Activated T-cell treated with anti-CD3 and anti-CD28 coated beads for 24 hours (primary cell): ENCODE data around the gene TSSK6.

Experiments
- DNase-seq: peaks from one replicate; pipeline ENCODE4 v3.0.0-alpha.2; 2020; ENCODE audit warnings: low read depth

Gene TSSK6

GRCh38 chr19:19544954-19545591 is 29.7 kb upstream of the TSSK6 start:
- DNase-seq, result no peak

GRCh38 chr19:19544257-19544953 is 29.1 kb upstream of the TSSK6 start:
- no peak for DNase-seq

GRCh38 chr19:19543640-19544039 is 28.3 kb upstream of the TSSK6 start:
- DNase-seq, result no peak

- no peak for DNase-seq
Observed at GRCh38 chr19:19543101-19543500, 27.8 kb upstream of the TSSK6 start.

GRCh38 chr19:19542507-19542906 is 27.2 kb upstream of the TSSK6 start:
- DNase-seq, result no peak

GRCh38 chr19:19541616-19542015 is 26.3 kb upstream of the TSSK6 start:
- DNase-seq, result no peak

- DNase-seq, result peak; percentile 67
Observed at GRCh38 chr19:19540715-19541515, 25.6 kb upstream of the TSSK6 start.

- peak; percentile 63 for DNase-seq
Observed at GRCh38 chr19:19540064-19540714, 24.8 kb upstream of the TSSK6 start.

- no peak for DNase-seq
Observed at GRCh38 chr19:19539698-19540063, 24.3 kb upstream of the TSSK6 start.

GRCh38 chr19:19538785-19539166 is 23.4 kb upstream of the TSSK6 start:
- DNase-seq, result no peak

- no peak for DNase-seq
Observed at GRCh38 chr19:19538061-19538784, 22.9 kb upstream of the TSSK6 start, which contains the start of gene CILP2. TSS of gene CILP2 (plus strand) at chr19:19538265. CDS start at chr19:19538350, 85 bp downstream.

- DNase-seq, result no peak
Observed at GRCh38 chr19:19537075-19538048, 22.0 kb upstream of the TSSK6 start.

- DNase-seq, result no peak
Observed at GRCh38 chr19:19535311-19536191, 20.2 kb upstream of the TSSK6 start.

GRCh38 chr19:19534556-19535265 is 19.4 kb upstream of the TSSK6 start:
- DNase-seq, result no peak

GRCh38 chr19:19533841-19534240 is 18.5 kb upstream of the TSSK6 start:
- no peak for DNase-seq

GRCh38 chr19:19532806-19533701 is 17.7 kb upstream of the TSSK6 start:
- DNase-seq, result no peak

- peak; percentile 76 for DNase-seq
Observed at GRCh38 chr19:19531951-19532805, 16.8 kb upstream of the TSSK6 start.
